ENCODE data around the gene LRTM1.

Gene LRTM1

GRCh38 chr3:54939557-54940300 is 11.9 kb upstream of the LRTM1 start:
- DNase-seq (ENCODE audit: low spot score) = no peak

- no peak for DNase-seq (ENCODE audit: low spot score)
These were observed 8.7 kb upstream of the LRTM1 start for GRCh38 chr3:54936561-54936960.

GRCh38 chr3:54935869-54936268 is 8.0 kb upstream of the LRTM1 start:
- DNase-seq (ENCODE audit: low spot score) = no peak

- no peak for DNase-seq (ENCODE audit: low spot score)
These were observed 4.7 kb upstream of the LRTM1 start for GRCh38 chr3:54932606-54933005.

- no peak for DNase-seq (ENCODE audit: low spot score)
These were observed 3.3 kb upstream of the LRTM1 start for GRCh38 chr3:54931182-54931581.

GRCh38 chr3:54918516-54918915 is 9.3 kb downstream of the LRTM1 start:
- no peak for DNase-seq (ENCODE audit: low spot score)

- no peak for DNase-seq (ENCODE audit: low spot score)
These were observed 10.0 kb downstream of the LRTM1 start for GRCh38 chr3:54917862-54918261.

- no peak for DNase-seq (ENCODE audit: low spot score)
These were observed 10.7 kb downstream of the LRTM1 start for GRCh38 chr3:54917174-54917573.

- no peak for DNase-seq (ENCODE audit: low spot score)
These were observed 11.1 kb downstream of the LRTM1 start for GRCh38 chr3:54916732-54917131.

- no peak for DNase-seq (ENCODE audit: low spot score)
These were observed 11.9 kb downstream of the LRTM1 start for GRCh38 chr3:54915976-54916375.

- no peak for DNase-seq (ENCODE audit: low spot score)
These were observed 12.7 kb downstream of the LRTM1 start for GRCh38 chr3:54915181-54915580.

- no peak for DNase-seq (ENCODE audit: low spot score)
These were observed 13.7 kb downstream of the LRTM1 start for GRCh38 chr3:54914180-54914579.

- DNase-seq (ENCODE audit: low spot score) = no peak
These were observed 18.7 kb downstream of the LRTM1 start for GRCh38 chr3:54909191-54909590.

GRCh38 chr3:54906763-54907162 is 21.1 kb downstream of the LRTM1 start:
- DNase-seq (ENCODE audit: low spot score) = no peak

GRCh38 chr3:54905920-54906319 is 21.9 kb downstream of the LRTM1 start:
- DNase-seq (ENCODE audit: low spot score) = no peak

- no peak for DNase-seq (ENCODE audit: low spot score)
These were observed 22.5 kb downstream of the LRTM1 start for GRCh38 chr3:54905261-54905888.

- no peak for DNase-seq (ENCODE audit: low spot score)
These were observed 25.8 kb downstream of the LRTM1 start for GRCh38 chr3:54901906-54902685.

GRCh38 chr3:54900838-54901591 is 26.8 kb downstream of the LRTM1 start:
- DNase-seq (ENCODE audit: low spot score) = no peak

- DNase-seq (ENCODE audit: low spot score) = no peak
These were observed 28.6 kb downstream of the LRTM1 start for GRCh38 chr3:54899273-54899672.

- DNase-seq (ENCODE audit: low spot score) = no peak
These were observed 30.7 kb downstream of the LRTM1 start for GRCh38 chr3:54897028-54897711.

- DNase-seq (ENCODE audit: low spot score) = no peak
These were observed 32.2 kb downstream of the LRTM1 start for GRCh38 chr3:54895613-54896012.

GRCh38 chr3:54892168-54892567 is 35.7 kb downstream of the LRTM1 start:
- DNase-seq (ENCODE audit: low spot score) = no peak
